HepG2 (cell line): ENCODE data around the gene TMEM256.

Experiments
- CREB1 ChIP-seq, 2 experiments: fragments of 450-650 bp in 1 of 2; IDR thresholded peaks; 2 replicates each; pipeline ENCODE4 v1.6.1; 2016 to 2017; ENCODE audit warnings: control low read depth in 1 of 2, mild to moderate bottlenecking in 1 of 2, missing compliant biosample characterization in 1 of 2, missing genetic modification characterization in 1 of 2
- ELF3 ChIP-seq: IDR thresholded peaks from 2 replicates; pipeline ENCODE4 v1.6.1; 2016; ENCODE audit warnings: missing genetic modification reagents, missing compliant biosample characterization
- KMT2A ChIP-seq: sonication (generic); formaldehyde crosslinking; IDR thresholded peaks from 2 replicates; pipeline ENCODE4 v1.4.0; 2020; ENCODE audit warnings: missing genetic modification reagents
- NFYB ChIP-seq: sonication (generic); formaldehyde crosslinking; IDR thresholded peaks from 2 replicates; pipeline ENCODE4 v1.4.0; 2020; ENCODE audit warnings: missing genetic modification reagents
- NR2C2 ChIP-seq: sonication (generic); formaldehyde crosslinking; IDR thresholded peaks from 2 replicates; pipeline ENCODE4 v1.4.0; 2020; ENCODE audit warnings: missing genetic modification reagents, mild to moderate bottlenecking, moderate library complexity, borderline replicate concordance
- POLR2G ChIP-seq: fragments of 200-400 bp; formaldehyde crosslinking; IDR thresholded peaks from 2 replicates; pipeline ENCODE4 v1.6.1; 2018; ENCODE audit warnings: mild to moderate bottlenecking, low read depth, low read length, moderate library complexity
- RAD51 ChIP-seq: fragments of 450-650 bp; IDR thresholded peaks from 2 replicates; pipeline ENCODE4 v1.6.1; 2016; ENCODE audit warnings: borderline replicate concordance
- RELA ChIP-seq: sonication (generic); formaldehyde crosslinking; IDR thresholded peaks from 2 replicates; pipeline ENCODE4 v1.4.0; 2020; ENCODE audit warnings: missing genetic modification reagents
- ZNF34 ChIP-seq: sonication (generic); formaldehyde crosslinking; IDR thresholded peaks from 2 replicates; pipeline ENCODE4 v1.4.0; 2020; ENCODE audit warnings: mild to moderate bottlenecking, missing genetic modification reagents, borderline replicate concordance
- ZNF724P ChIP-seq: sonication (generic); formaldehyde crosslinking; IDR thresholded peaks from 2 replicates; pipeline ENCODE4 v1.8.0; 2022; ENCODE audit warnings: missing genetic modification reagents, borderline replicate concordance
- ZSCAN22 ChIP-seq: sonication (generic); formaldehyde crosslinking; IDR thresholded peaks from 2 replicates; pipeline ENCODE4 v1.4.0; 2020; ENCODE audit warnings: mild to moderate bottlenecking, missing genetic modification reagents

DNA sequence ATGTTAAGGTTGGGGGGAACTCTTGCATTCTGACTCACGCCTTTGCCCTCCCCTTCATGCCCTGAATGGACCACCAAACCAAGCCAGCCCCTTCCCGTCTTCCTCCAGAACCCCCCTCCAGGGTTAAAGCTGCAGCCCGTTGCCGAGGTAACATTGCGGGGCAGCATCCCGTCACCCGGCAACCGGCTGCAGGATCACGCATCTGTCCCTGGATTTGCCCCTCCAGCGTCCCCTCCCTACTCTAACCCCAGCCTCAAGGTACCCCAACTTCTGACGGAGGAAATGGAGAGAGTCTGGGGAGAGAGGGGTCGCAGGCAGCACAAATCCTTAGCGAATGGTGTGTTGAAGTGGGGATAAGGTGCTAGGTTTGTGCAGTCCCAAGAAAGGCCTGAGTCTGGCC lies 3.2 kb upstream of the TMEM256 start:
- TF ChIP-seq RAD51 (no peak), RELA (CRISPR knock-in tag) (no peak), NR2C2 (CRISPR knock-in tag) (no peak), ELF3 (CRISPR knock-in tag) (no peak), POLR2G (no peak), ZSCAN22 (CRISPR knock-in tag) (no peak), KMT2A (CRISPR knock-in tag) (no peak), NFYB (CRISPR knock-in tag) (no peak), ZNF34 (no peak), CREB1 (IDR thresholded peaks at IDR 0.05) (no peak), CREB1 (CRISPR knock-in tag; IDR thresholded peaks at IDR 0.05) (no peak), ZNF724P (CRISPR knock-in tag) (no peak)
